Omental fat pad (tissue), 4 donors: ENCODE measurements around the gene MEIG1. TPM values are rescaled to one million over a fixed set of nuclear protein-coding genes. Genes with fewer than 3 reads are reported as not detected.
"Not testable (repeated sequence)": the region's sequence is repeated elsewhere in the genome, so short reads cannot be mapped to it uniquely, and the experiment has no call there.

Source experiments
- ATAC-seq: fragments of 150-250 bp; one replicate; pipeline ENCODE4 v1.9.1; 2016; ENCODE audit warnings: mild to moderate bottlenecking, moderate library complexity; ENCODE audit not compliant: low FRiP score
- DNase-seq: peaks from one replicate; pipeline ENCODE4 v3.0.0-alpha.2; 2019; ENCODE audit warnings: low spot score
- CTCF ChIP-seq, 3 donors: fragments of 450-650 bp; IDR thresholded peaks; one replicate each; pipeline ENCODE4 v1.5.1; 2016 to 2017; ENCODE audit warnings: antibody characterized with exemption in 3 of 3, mild to moderate bottlenecking in 3 of 3, moderate library complexity in 2 of 3
- total RNA-seq, 4 donors: library from RNA; depleted of rRNA; stranded (reverse); fragments of >200 nt; gene quantifications; one replicate each; pipeline ENCODE4 v1.1.0, GENCODE V29; 2016

MEIG1 gene
- total RNA-seq, 4 donors from 2014 or later = not detected

- TF ChIP-seq CTCF (IDR thresholded peaks at IDR 0.05) = no peak
- DNase-seq = no peak
- ATAC-seq = no peak
Measured at GRCh38 chr10:14925268-14925667, 33.9 kb upstream of the MEIG1 start.

- no peak for TF ChIP-seq CTCF (IDR thresholded peaks at IDR 0.05)
- DNase-seq (no peak), ATAC-seq (no peak)
Measured at GRCh38 chr10:14926061-14926470, 33.1 kb upstream of the MEIG1 start.

GRCh38 chr10:14926722-14927416, 32.3 kb upstream of the MEIG1 start:
- DNase-seq (no peak), ATAC-seq (no peak)
- TF ChIP-seq CTCF (IDR thresholded peaks at IDR 0.05) = no peak

GRCh38 chr10:14930610-14931009, 28.6 kb upstream of the MEIG1 start:
- DNase-seq (no peak), ATAC-seq (no peak)
- TF ChIP-seq CTCF (IDR thresholded peaks at IDR 0.05) = no peak

GRCh38 chr10:14936584-14936983, 22.6 kb upstream of the MEIG1 start:
- no peak for TF ChIP-seq CTCF (IDR thresholded peaks at IDR 0.05)
- ATAC-seq = no peak
- DNase-seq = no peak

- ATAC-seq, DNase-seq: not testable (repeated sequence)
Measured at GRCh38 chr10:14938971-14939370, 20.2 kb upstream of the MEIG1 start.

GRCh38 chr10:14942147-14942949, 16.8 kb upstream of the MEIG1 start:
- not testable (repeated sequence) for DNase-seq, ATAC-seq

GRCh38 chr10:14942950-14943338, 16.2 kb upstream of the MEIG1 start:
- ATAC-seq, DNase-seq: not testable (repeated sequence)
